ENCODE measurements around the gene MAP3K21. TPM values are rescaled to one million over a fixed set of nuclear protein-coding genes. Genes with fewer than 3 reads are reported as not detected.

MAP3K21 gene
- total and polyA plus RNA-seq, 9 of the 15 experiments (the other 6 are each of a cell fraction or from before 2014, with no cell fraction given) = 0.23 to 0.86 (median 0.49) TPM

DNA sequence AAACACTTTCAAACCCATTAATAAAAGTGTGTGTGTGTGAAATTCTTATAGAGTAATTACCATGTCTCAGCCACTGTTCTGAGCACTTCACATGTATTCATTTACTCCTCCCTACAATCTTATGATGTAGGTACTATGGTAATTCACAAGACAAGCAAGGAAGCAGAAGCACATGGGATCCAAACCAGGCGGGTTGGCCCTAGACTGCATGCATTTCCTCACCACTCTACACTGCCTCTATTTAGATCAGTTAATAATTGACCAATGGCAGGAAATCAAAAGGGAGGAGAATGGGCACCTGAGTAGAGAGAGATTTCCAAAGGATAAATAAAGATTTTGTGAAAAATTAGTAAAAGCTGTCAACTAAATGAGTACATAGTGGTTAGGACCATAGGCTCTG is 15.7 kb downstream of the MAP3K21 start:
- DNase-seq (ENCODE audit: extremely low read depth in 1 of 4, low spot score in 3 of 4) = no peak
- Histone ChIP-seq H3K4me2 (ENCODE audit: insufficient read depth, low read length) (no peak overlapping the region), H3K27ac (ENCODE audit: extremely low read depth, low read depth, low read length) (no peak overlapping the region), H3K36me3 (ENCODE audit: control insufficient read depth, insufficient read depth, low read length) (no peaks in the 10 kb centered on the region), H2AFZ (ENCODE audit: low read depth, low read length) (no peak overlapping the region), H4K20me1 (replicated peaks; ENCODE audit: control insufficient read depth, insufficient read depth, low read length) (no peaks in the 10 kb centered on the region), H3K4me1 (replicated peaks in 1 of 2; ENCODE audit: control insufficient read depth in 2 of 2, insufficient read depth in 2 of 2, low read length in 2 of 2) (no peaks in the 10 kb centered on the region), H3K79me2 (ENCODE audit: control insufficient read depth, insufficient read depth, low read length) (no peaks in the 10 kb centered on the region), H3K9ac (ENCODE audit: insufficient read depth in 1 of 2, low read depth in 2 of 2, low read length in 2 of 2) (no peak overlapping the region), H3K27me3 (ENCODE audit: control insufficient read depth in 2 of 2, insufficient read depth in 2 of 2, low read length in 2 of 2) (no peaks in the 10 kb centered on the region), H3K9me1 (ENCODE audit: control insufficient read depth, insufficient read depth, low read length) (no peaks in the 10 kb centered on the region), H3K4me3 (no peak overlapping the region), H3K9me3 (replicated peaks; ENCODE audit: control insufficient read depth, insufficient read depth, low read depth, low read length) (no peaks in the 10 kb centered on the region)
- 0% methylated on average over 1 of the region's 1 CpG for WGBS (ENCODE audit: insufficient coverage, low coverage, missing lambda C conversion rate)
- BruUV-seq (replicated peaks) = no TSS peak
- no peak for ATAC-seq
- TF ChIP-seq SRSF3 (IDR thresholded peaks at IDR 0.05; ENCODE audit: insufficient read depth, low read length) (no peak), SIN3A (IDR thresholded peaks at IDR 0.05; ENCODE audit: borderline replicate concordance in 2 of 2, control insufficient read depth in 1 of 2, low read depth in 2 of 2, low read length in 2 of 2) (no peak), HDAC3 (IDR thresholded peaks at IDR 0.05; ENCODE audit: borderline replicate concordance, partially characterized antibody) (no peak)
- TF ChIP-seq, protein P1, sequence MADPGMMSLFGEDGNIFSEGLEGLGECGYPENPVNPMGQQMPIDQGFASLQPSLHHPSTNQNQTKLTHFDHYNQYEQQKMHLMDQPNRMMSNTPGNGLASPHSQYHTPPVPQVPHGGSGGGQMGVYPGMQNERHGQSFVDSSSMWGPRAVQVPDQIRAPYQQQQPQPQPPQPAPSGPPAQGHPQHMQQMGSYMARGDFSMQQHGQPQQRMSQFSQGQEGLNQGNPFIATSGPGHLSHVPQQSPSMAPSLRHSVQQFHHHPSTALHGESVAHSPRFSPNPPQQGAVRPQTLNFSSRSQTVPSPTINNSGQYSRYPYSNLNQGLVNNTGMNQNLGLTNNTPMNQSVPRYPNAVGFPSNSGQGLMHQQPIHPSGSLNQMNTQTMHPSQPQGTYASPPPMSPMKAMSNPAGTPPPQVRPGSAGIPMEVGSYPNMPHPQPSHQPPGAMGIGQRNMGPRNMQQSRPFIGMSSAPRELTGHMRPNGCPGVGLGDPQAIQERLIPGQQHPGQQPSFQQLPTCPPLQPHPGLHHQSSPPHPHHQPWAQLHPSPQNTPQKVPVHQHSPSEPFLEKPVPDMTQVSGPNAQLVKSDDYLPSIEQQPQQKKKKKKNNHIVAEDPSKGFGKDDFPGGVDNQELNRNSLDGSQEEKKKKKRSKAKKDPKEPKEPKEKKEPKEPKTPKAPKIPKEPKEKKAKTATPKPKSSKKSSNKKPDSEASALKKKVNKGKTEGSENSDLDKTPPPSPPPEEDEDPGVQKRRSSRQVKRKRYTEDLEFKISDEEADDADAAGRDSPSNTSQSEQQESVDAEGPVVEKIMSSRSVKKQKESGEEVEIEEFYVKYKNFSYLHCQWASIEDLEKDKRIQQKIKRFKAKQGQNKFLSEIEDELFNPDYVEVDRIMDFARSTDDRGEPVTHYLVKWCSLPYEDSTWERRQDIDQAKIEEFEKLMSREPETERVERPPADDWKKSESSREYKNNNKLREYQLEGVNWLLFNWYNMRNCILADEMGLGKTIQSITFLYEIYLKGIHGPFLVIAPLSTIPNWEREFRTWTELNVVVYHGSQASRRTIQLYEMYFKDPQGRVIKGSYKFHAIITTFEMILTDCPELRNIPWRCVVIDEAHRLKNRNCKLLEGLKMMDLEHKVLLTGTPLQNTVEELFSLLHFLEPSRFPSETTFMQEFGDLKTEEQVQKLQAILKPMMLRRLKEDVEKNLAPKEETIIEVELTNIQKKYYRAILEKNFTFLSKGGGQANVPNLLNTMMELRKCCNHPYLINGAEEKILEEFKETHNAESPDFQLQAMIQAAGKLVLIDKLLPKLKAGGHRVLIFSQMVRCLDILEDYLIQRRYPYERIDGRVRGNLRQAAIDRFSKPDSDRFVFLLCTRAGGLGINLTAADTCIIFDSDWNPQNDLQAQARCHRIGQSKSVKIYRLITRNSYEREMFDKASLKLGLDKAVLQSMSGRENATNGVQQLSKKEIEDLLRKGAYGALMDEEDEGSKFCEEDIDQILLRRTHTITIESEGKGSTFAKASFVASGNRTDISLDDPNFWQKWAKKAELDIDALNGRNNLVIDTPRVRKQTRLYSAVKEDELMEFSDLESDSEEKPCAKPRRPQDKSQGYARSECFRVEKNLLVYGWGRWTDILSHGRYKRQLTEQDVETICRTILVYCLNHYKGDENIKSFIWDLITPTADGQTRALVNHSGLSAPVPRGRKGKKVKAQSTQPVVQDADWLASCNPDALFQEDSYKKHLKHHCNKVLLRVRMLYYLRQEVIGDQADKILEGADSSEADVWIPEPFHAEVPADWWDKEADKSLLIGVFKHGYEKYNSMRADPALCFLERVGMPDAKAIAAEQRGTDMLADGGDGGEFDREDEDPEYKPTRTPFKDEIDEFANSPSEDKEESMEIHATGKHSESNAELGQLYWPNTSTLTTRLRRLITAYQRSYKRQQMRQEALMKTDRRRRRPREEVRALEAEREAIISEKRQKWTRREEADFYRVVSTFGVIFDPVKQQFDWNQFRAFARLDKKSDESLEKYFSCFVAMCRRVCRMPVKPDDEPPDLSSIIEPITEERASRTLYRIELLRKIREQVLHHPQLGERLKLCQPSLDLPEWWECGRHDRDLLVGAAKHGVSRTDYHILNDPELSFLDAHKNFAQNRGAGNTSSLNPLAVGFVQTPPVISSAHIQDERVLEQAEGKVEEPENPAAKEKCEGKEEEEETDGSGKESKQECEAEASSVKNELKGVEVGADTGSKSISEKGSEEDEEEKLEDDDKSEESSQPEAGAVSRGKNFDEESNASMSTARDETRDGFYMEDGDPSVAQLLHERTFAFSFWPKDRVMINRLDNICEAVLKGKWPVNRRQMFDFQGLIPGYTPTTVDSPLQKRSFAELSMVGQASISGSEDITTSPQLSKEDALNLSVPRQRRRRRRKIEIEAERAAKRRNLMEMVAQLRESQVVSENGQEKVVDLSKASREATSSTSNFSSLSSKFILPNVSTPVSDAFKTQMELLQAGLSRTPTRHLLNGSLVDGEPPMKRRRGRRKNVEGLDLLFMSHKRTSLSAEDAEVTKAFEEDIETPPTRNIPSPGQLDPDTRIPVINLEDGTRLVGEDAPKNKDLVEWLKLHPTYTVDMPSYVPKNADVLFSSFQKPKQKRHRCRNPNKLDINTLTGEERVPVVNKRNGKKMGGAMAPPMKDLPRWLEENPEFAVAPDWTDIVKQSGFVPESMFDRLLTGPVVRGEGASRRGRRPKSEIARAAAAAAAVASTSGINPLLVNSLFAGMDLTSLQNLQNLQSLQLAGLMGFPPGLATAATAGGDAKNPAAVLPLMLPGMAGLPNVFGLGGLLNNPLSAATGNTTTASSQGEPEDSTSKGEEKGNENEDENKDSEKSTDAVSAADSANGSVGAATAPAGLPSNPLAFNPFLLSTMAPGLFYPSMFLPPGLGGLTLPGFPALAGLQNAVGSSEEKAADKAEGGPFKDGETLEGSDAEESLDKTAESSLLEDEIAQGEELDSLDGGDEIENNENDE (IDR thresholded peaks at IDR 0.05; ENCODE audit: low read depth, low read length) = no peak
- TF ChIP-seq, protein P2, sequence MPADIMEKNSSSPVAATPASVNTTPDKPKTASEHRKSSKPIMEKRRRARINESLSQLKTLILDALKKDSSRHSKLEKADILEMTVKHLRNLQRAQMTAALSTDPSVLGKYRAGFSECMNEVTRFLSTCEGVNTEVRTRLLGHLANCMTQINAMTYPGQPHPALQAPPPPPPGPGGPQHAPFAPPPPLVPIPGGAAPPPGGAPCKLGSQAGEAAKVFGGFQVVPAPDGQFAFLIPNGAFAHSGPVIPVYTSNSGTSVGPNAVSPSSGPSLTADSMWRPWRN (IDR thresholded peaks at IDR 0.05; ENCODE audit: low read depth) = no peak
- in situ Hi-C loops (cut with MboI) (no loop called here), intact Hi-C loops (cut with micrococcal nuclease) (no loop called here)
- ChIA-PET CTCF (ENCODE audit: low intra/inter-chr PET ratio) (no interaction called here), POLR2A (interaction anchor here (0.6 to 1.6 kb wide), 2 partner anchors 26 to 1473 kb away, joined by 3 read pairs; no protein-coding TSS in a partner anchor)
- FAIRE-seq = no peak
